Measurements from ENCODE around the gene MAP3K20. TPM values are rescaled to one million over a fixed set of nuclear protein-coding genes. Genes with fewer than 3 reads are reported as not detected.

MAP3K20 gene
- total and polyA plus RNA-seq, 2 experiments from 2014 or later, result 7.6 to 9.6 TPM

- DNase-seq (ENCODE audit: low spot score) (no peak), ATAC-seq (no peak)
- no peaks in the 10 kb centered on the region for H3F3A ChIP-seq (replicated peaks; ENCODE audit: low read depth)
- Mint-ChIP-seq H3K36me3 (ENCODE audit: low read depth) (no peaks in the 10 kb centered on the region), H3K9me3 (no peaks in the 10 kb centered on the region), H3K4me3 (no peak overlapping the region), H3K4me1 (peaks cover 10% of the 10 kb centered on the region), H3K27me3 (ENCODE audit: insufficient read depth, low read depth, poor library complexity) (peaks cover 6% of the 10 kb centered on the region), H3K27ac (no peak overlapping the region)
- no peak overlapping the region for H2AFZ ChIP-seq
- no peak overlapping the region for H3K4me2 ChIP-seq
- no peak overlapping the region for H3K4me3 ChIP-seq
- H3K79me2 ChIP-seq (replicated peaks; ENCODE audit: insufficient read depth), result no peaks in the 10 kb centered on the region
- no peaks in the 10 kb centered on the region for H3K36me3 ChIP-seq (ENCODE audit: insufficient read depth)
- no peak overlapping the region for H3K27ac ChIP-seq (ENCODE audit: low read depth)
- TF ChIP-seq EZH2phosphoT487 (IDR thresholded peaks at IDR 0.05; ENCODE audit: unreplicated experiment), result no peak
- no peak for TF ChIP-seq REST (IDR thresholded peaks at IDR 0.05; ENCODE audit: unreplicated experiment)
- TF ChIP-seq CREB1 (CRISPR knock-in tag; IDR thresholded peaks at IDR 0.05; ENCODE audit: low read depth), result no peak
- no peak for TF ChIP-seq EZH2 (IDR thresholded peaks at IDR 0.05; ENCODE audit: low read depth, unreplicated experiment)
- TF ChIP-seq ZNF114 (CRISPR knock-in tag; IDR thresholded peaks at IDR 0.05), result no peak
- TF ChIP-seq ETS1 (IDR thresholded peaks at IDR 0.05), result no peak
- no peak for TF ChIP-seq CTCF (conservative IDR thresholded peaks at IDR 0.05; ENCODE audit: low read depth in 2 of 2)
- TF ChIP-seq ZNF331 (CRISPR knock-in tag; IDR thresholded peaks at IDR 0.05; ENCODE audit: low read depth), result no peak
- TF ChIP-seq ZNF462 (CRISPR knock-in tag; IDR thresholded peaks at IDR 0.05), result no peak
- TF ChIP-seq JUNB (IDR thresholded peaks at IDR 0.05; ENCODE audit: unreplicated experiment), result no peak
- no peak for TF ChIP-seq STAT1 (IDR thresholded peaks at IDR 0.05; ENCODE audit: unreplicated experiment)
- no peak for TF ChIP-seq POLR2AphosphoS5 (IDR thresholded peaks at IDR 0.05; ENCODE audit: low read depth)
- TF ChIP-seq NANOG (IDR thresholded peaks at IDR 0.05; ENCODE audit: borderline replicate concordance), result no peak
- H3K27me3 ChIP-seq (ENCODE audit: insufficient read depth), result no peaks in the 10 kb centered on the region
- H3K4me1 ChIP-seq (ENCODE audit: insufficient read depth), result peaks cover 7% of the 10 kb centered on the region
- no peaks in the 10 kb centered on the region for H4K20me1 ChIP-seq (replicated peaks; ENCODE audit: insufficient read depth)
- H3K9me2 ChIP-seq (ENCODE audit: insufficient read depth), result no peaks in the 10 kb centered on the region
Measured at GRCh38 chr2:173223871-173224270, 148.2 kb downstream of the MAP3K20 start.
